ENCODE measurements around the gene CFAP221.

Gene CFAP221

GRCh38 chr2:119580550-119581072 is 36.4 kb downstream of the CFAP221 start:
- TF ChIP-seq CTCF (IDR thresholded peaks at IDR 0.05; ENCODE audit: low read depth, low read length, missing control alignments): no peak
- no peak for DNase-seq (ENCODE audit: low read depth)
- no peak overlapping the region for H3K4me3 ChIP-seq (ENCODE audit: low read depth, low read length)

GRCh38 chr2:119583291-119583690 is 39.0 kb downstream of the CFAP221 start:
- H3K4me3 ChIP-seq (ENCODE audit: low read depth, low read length): no peak overlapping the region
- no peak for DNase-seq (ENCODE audit: low read depth)
- no peak for TF ChIP-seq CTCF (IDR thresholded peaks at IDR 0.05; ENCODE audit: low read depth, low read length, missing control alignments)

DNA sequence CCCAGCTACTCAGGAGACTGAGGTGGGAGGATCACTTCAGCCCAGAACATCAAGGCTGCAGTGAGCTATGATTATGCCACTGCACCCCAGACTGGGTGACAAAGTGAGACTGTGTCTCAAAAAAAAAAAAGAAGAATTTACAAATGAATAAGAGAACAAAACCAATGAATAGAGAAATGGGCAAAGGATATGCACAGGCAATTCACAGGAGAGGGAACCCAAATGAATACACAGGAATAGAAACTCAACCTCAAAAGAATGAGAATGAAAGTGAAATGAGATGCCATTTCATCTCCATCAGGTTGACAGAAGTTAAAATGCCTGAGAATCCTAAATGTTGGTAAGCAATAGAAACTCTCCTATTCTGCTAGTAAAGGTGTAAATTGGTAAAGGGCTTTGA is 40.2 kb downstream of the CFAP221 start:
- no peak for TF ChIP-seq CTCF (IDR thresholded peaks at IDR 0.05; ENCODE audit: low read depth, low read length, missing control alignments)
- DNase-seq (ENCODE audit: low read depth): no peak
- H3K4me3 ChIP-seq (ENCODE audit: low read depth, low read length): no peak overlapping the region

GRCh38 chr2:119586085-119586484 is 41.8 kb downstream of the CFAP221 start:
- DNase-seq (ENCODE audit: low read depth): no peak
- no peak for TF ChIP-seq CTCF (IDR thresholded peaks at IDR 0.05; ENCODE audit: low read depth, low read length, missing control alignments)
- no peak overlapping the region for H3K4me3 ChIP-seq (ENCODE audit: low read depth, low read length)

DNA sequence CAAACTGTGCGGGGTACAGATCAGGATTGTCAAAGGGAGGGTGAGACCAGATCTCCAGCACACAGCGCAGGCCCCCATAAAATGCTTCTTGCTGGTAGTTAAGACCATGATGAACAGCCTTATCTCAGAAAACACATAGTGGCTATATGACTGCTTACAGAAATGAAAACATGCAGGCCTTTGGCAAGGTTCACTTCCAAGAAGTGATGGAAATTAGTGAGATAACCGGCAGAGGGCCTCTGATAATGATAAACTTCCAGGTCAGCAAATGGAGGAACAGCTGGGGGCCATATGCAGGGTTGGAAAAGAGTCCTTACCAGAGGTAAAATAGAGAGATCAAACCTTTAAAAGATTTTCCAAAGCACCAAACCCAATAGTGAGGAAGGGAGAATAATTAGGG is 46.6 kb downstream of the CFAP221 start:
- DNase-seq (ENCODE audit: low read depth): no peak
- no peak overlapping the region for H3K4me3 ChIP-seq (ENCODE audit: low read depth, low read length)
- no peak for TF ChIP-seq CTCF (IDR thresholded peaks at IDR 0.05; ENCODE audit: low read depth, low read length, missing control alignments)

- DNase-seq (ENCODE audit: low read depth): no peak
- TF ChIP-seq CTCF (IDR thresholded peaks at IDR 0.05; ENCODE audit: low read depth, low read length, missing control alignments): no peak
- no peak overlapping the region for H3K4me3 ChIP-seq (ENCODE audit: low read depth, low read length)
Observed at GRCh38 chr2:119591523-119591922, 47.3 kb downstream of the CFAP221 start.

GRCh38 chr2:119592436-119592835 is 48.2 kb downstream of the CFAP221 start:
- DNase-seq (ENCODE audit: low read depth): no peak
- H3K4me3 ChIP-seq (ENCODE audit: low read depth, low read length): no peak overlapping the region
- no peak for TF ChIP-seq CTCF (IDR thresholded peaks at IDR 0.05; ENCODE audit: low read depth, low read length, missing control alignments)
